AG10803 (cell line): ENCODE measurements around the gene LUZP1.

ENCODE experiments used
- DNase-seq: peaks from one replicate; pipeline ENCODE4 v3.0.0; 2010; ENCODE audit warnings: low read depth
- H3K4me3 ChIP-seq: 2 replicates; pipeline ENCODE4 v1.5.1; 2011; ENCODE audit warnings: mild to moderate bottlenecking, low read length, control low read depth
- TF ChIP-seq, protein P1 (sequence below): conservative IDR thresholded peaks from 2 replicates; pipeline ENCODE4 v1.5.1; 2011; ENCODE audit warnings: mild to moderate bottlenecking, low read length, control low read depth, inconsistent platforms

The LUZP1 gene

DNA sequence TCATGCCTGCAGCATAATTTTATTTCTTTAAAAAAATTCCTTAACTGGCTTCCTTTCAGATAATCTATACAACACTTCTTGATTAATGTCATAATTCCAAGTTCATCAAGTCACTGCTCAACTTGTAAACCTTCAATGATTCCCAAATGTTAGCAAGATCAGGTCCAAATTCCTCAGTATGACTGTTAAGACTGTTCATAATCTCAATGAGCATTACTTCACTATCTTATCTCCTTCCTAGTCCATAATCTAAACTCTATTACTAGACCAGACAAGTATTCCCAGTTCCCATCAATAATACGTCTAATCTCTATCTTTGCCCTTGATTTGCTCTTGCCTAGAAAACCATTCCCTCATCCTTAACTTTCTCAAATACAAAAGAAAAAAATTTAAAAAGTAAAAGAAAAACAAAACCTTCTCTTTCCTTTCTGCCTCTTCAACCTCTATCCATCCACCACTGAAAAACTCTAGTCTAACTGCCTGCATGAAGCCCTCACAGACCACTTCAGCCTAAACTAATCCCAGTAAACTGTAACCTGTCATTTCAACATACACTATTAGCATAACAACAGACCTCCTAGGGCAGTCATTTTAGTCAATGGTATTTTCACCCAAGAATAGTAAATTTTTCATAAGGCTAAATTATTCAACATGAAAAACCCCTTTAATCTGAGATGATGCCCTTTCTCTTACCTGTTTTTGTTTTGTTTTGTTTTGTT, 15.5 kb downstream of the LUZP1 start:
- no peak overlapping the region for H3K4me3 ChIP-seq
- TF ChIP-seq, protein P1, sequence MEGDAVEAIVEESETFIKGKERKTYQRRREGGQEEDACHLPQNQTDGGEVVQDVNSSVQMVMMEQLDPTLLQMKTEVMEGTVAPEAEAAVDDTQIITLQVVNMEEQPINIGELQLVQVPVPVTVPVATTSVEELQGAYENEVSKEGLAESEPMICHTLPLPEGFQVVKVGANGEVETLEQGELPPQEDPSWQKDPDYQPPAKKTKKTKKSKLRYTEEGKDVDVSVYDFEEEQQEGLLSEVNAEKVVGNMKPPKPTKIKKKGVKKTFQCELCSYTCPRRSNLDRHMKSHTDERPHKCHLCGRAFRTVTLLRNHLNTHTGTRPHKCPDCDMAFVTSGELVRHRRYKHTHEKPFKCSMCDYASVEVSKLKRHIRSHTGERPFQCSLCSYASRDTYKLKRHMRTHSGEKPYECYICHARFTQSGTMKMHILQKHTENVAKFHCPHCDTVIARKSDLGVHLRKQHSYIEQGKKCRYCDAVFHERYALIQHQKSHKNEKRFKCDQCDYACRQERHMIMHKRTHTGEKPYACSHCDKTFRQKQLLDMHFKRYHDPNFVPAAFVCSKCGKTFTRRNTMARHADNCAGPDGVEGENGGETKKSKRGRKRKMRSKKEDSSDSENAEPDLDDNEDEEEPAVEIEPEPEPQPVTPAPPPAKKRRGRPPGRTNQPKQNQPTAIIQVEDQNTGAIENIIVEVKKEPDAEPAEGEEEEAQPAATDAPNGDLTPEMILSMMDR: no peak
- no peak for DNase-seq

DNA sequence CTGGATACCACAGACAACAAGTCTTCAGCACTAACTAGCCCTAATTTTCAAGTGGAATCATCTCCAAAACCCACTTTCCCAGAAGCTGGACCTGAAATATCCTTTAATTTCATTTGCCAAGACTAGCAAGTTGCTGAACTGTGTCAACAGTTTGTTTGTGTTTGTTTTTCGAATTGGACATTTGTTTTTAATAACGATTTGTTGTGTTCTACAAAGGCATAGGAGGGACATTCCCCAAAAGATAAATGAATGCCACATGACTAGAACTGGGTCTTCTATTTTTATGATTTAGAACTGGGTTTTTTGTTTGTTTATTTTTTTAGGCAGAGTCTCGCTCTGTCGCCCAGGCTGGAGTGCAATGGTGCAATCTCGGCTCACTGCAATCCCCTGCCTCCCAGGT, 17.9 kb downstream of the LUZP1 start:
- TF ChIP-seq, protein P1: no peak
- DNase-seq: no peak
- no peak overlapping the region for H3K4me3 ChIP-seq

DNA sequence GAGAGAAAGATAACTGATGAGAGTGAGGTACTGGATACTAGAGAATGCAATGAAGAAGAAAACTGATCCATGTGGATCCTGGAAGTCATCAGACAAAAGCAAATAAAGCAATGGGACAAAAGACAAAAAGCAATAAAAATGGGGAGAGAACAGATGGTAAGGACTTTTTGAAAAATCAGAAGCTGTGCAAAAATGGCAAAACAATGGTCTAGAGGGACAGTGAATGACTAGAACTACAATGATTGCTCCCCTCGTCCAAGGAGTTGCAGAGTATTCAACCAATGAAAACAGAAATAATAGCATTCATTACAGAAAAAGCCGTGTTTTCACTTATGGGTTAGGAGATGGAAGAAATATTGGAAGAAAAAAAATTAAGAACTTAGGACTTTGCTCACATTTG, 18.5 kb downstream of the LUZP1 start:
- no peak for DNase-seq
- TF ChIP-seq, protein P1: no peak
- no peak overlapping the region for H3K4me3 ChIP-seq

DNA sequence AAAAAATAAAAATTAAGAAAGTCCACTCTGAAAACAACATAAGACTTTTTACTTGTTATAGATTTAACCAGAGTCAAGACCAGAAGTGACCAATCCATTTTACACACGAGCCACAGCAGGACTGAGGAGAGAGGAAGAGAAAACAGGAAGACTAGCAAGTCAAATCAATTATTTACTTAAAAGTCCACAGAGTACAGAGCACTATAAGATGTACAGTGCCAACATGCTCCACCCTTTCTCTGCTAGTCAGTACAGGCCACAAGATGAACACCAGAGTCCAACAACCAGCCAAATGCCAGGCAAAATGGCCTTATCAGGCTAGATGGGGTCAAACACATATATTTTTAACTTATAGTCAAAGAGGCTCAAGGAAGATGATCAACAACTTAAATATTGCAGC, 19.5 kb downstream of the LUZP1 start:
- TF ChIP-seq, protein P1: no peak
- DNase-seq: no peak
- no peak overlapping the region for H3K4me3 ChIP-seq

DNA sequence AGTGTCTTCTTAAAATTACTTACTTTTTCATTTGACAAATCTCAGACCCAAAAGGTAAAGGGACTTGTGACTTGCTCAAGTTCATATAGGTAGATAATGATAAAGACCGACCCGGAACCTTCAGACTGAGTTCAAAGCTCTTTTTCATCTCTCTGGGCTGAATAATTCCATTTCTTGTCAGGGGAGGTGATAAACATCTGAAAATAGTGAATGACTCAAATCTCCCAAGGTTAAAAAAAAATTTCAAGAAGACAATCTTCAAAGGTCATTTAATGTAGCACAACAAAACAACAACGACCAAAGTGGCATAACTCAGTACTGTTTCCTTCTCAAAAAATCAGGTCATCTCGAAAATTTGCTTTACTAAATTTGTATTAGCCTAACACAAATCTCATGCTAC, 20.6 kb downstream of the LUZP1 start:
- DNase-seq: no peak
- H3K4me3 ChIP-seq: no peak overlapping the region
- TF ChIP-seq, protein P1: no peak

DNA sequence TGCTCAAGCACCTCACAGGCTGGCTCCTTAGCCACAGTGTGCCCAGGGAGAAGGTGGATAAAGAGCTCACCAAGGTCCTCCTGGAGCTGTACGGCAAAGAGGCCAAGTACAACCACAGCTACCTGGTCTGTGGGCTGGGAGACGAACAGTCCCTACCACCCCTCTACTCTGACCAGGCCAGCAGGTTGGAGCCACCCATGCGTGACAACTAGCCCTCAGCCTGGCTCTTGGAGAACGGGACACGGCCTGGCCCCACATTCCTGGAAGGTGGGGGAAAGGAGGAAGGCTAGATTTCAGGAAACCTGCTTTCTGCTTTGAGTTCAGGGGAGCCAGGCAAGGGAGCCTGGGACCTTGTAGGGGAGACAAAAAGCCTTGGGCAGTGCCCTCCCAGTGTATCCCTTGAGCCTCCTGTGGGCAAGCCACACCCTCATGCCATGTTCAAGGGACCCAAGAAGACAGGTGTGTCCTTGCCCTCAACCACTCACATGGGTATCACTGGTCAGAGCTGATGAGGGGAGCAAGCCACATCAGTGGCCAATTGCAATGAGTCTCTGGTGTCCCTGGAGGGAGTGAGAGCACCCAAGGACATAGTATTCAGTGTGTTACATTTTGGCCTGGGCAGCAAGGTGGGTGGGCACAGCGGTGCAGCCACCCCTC, 27.6 kb downstream of the LUZP1 start:
- no peak for DNase-seq
- TF ChIP-seq, protein P1: no peak
- no peak overlapping the region for H3K4me3 ChIP-seq

DNA sequence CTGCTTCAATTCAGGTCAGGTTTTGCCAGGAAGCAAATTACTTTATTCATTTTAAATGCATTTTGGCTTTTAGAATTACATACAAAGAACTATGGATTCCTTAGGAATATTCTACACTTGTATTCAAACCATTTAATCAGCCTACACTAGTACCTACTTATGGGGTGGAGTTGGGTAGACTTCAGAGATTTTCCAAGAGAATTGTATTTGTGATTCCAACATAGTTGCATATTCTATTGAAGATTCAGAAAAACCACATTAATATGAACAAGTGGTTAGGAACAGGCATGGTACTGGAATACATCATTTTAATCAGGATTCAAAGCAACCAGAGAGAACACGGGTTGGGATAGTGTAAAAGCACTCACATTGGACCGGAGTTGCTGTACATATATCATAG, 33.4 kb downstream of the LUZP1 start:
- H3K4me3 ChIP-seq: no peak overlapping the region
- DNase-seq: no peak
- TF ChIP-seq, protein P1: no peak
